ENCODE results near the gene SIAE. TPM values are rescaled to one million over a fixed set of nuclear protein-coding genes. Genes with fewer than 3 reads are reported as not detected.

Gene SIAE
- polyA plus RNA-seq, 1 experiment = 42.1 TPM

DNA sequence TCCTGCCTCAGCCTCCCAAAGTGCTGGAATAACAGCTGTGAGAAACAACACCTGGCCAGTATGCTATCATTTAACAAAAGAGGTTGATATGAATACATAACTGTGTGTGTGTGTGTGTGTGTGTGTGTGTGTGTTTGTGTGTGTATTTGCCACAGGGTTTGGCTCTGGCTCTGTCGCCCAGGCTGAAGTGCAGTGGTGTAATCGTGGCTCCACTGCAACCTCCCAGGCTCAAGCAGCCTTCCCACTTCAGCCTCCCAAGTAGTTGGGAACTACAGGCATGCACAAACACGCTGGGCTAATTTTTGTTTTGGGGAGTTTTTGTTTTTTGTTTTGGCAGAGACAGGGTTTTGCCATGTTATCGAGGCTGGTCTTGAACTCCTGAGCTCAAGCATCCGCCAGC, 4.9 kb upstream of the SIAE start:
- no peak for TF ChIP-seq CTCF (IDR thresholded peaks at IDR 0.05; ENCODE audit: insufficient read depth, low read depth, low read length)
- Histone ChIP-seq H3K4me3 (ENCODE audit: low read depth, low read length) (no peak overlapping the region), H3K27me3 (ENCODE audit: control insufficient read depth, insufficient read depth, low read length) (no peaks in the 10 kb centered on the region), H3K36me3 (ENCODE audit: control insufficient read depth, insufficient read depth, low read length) (no peaks in the 10 kb centered on the region)
- DNase-seq (ENCODE audit: low read depth) = no peak
- POLR2A ChIA-PET = no interaction called here
- CTCF ChIA-PET = interaction anchor here (1.3 to 1.6 kb wide), 3 partner anchors 9 to 116 kb away, joined by 4 to 6 read pairs (median 4); no protein-coding TSS in a partner anchor

DNA sequence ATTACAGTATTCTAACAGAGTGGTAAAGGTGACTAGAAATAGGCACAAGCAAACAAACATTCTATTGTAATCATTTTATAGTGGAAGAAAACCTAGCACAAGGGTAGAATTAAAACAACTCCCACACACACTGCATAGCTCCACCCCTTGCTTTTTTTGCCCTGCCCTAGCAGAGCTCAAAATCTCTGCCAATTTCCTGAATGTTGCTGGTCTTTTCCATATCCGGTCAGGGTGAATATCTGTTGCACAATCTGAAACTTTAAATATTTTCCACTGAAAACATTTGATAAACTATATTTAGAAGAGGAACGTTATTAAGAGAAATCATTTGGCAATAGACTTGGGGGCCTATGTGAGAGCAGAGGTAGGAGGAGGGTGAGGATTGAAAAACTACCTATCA, 2.8 kb upstream of the SIAE start:
- Histone ChIP-seq H3K4me3 (ENCODE audit: low read depth, low read length) (no peak overlapping the region), H3K27me3 (ENCODE audit: control insufficient read depth, insufficient read depth, low read length) (no peaks in the 10 kb centered on the region), H3K36me3 (ENCODE audit: control insufficient read depth, insufficient read depth, low read length) (no peaks in the 10 kb centered on the region)
- ChIA-PET POLR2A (no interaction called here), CTCF (no interaction called here)
- TF ChIP-seq CTCF (IDR thresholded peaks at IDR 0.05; ENCODE audit: insufficient read depth, low read depth, low read length) = no peak
- no peak for DNase-seq (ENCODE audit: low read depth)

GRCh38 chr11:124674571-124674970, 1.0 kb upstream of the SIAE start:
- no peak for TF ChIP-seq CTCF (IDR thresholded peaks at IDR 0.05; ENCODE audit: insufficient read depth, low read depth, low read length)
- no peak for DNase-seq (ENCODE audit: low read depth)
- Histone ChIP-seq H3K27me3 (ENCODE audit: control insufficient read depth, insufficient read depth, low read length) (no peaks in the 10 kb centered on the region), H3K4me3 (ENCODE audit: low read depth, low read length) (peak overlapping the region; percentile 96), H3K36me3 (ENCODE audit: control insufficient read depth, insufficient read depth, low read length) (no peaks in the 10 kb centered on the region)
- ChIA-PET POLR2A (no interaction called here), CTCF (interaction anchor here (1.0 to 6.5 kb wide), 3 partner anchors 72 to 124 kb away, joined by 3 to 78 read pairs (median 4); partner anchors contain the start of gene ESAM)

GRCh38 chr11:124674168-124674517, 604 bp upstream of the SIAE start:
- Histone ChIP-seq H3K27me3 (ENCODE audit: control insufficient read depth, insufficient read depth, low read length) (no peaks in the 10 kb centered on the region; the same call in 1 of the 2 replicates), H3K4me3 (ENCODE audit: low read depth, low read length) (peak overlapping the region; percentile 96), H3K36me3 (ENCODE audit: control insufficient read depth, insufficient read depth, low read length) (no peaks in the 10 kb centered on the region)
- ChIA-PET CTCF (interaction anchor here (0.6 to 6.5 kb wide), 7 partner anchors 17 to 882 kb away, joined by 3 to 78 read pairs (median 3); partner anchors contain the start of gene ESAM), POLR2A (interaction anchor here (0.5 to 0.6 kb wide), 6 partner anchors 9 to 685 kb away, joined by 3 to 7 read pairs (median 4); partner anchors contain the start of gene MSANTD2)
- DNase-seq (ENCODE audit: low read depth) = no peak
- TF ChIP-seq CTCF (IDR thresholded peaks at IDR 0.05; ENCODE audit: insufficient read depth, low read depth, low read length) = no peak

- Histone ChIP-seq H3K36me3 (ENCODE audit: control insufficient read depth, insufficient read depth, low read length) (no peaks in the 10 kb centered on the region), H3K4me3 (ENCODE audit: low read depth, low read length) (peak overlapping the region; percentile 96), H3K27me3 (ENCODE audit: control insufficient read depth, insufficient read depth, low read length) (no peaks in the 10 kb centered on the region; the same call in 1 of the 2 replicates)
- CTCF ChIA-PET = interaction anchor here (0.9 to 6.5 kb wide), 9 partner anchors 28 to 194 kb away, joined by 3 to 78 read pairs (median 6); partner anchors contain the start of genes ESAM, MSANTD2 and ROBO3
- POLR2A ChIA-PET = no interaction called here
- no peak for DNase-seq (ENCODE audit: low read depth)
- TF ChIP-seq CTCF (IDR thresholded peaks at IDR 0.05; ENCODE audit: insufficient read depth, low read depth, low read length) = no peak
Measured at GRCh38 chr11:124672536-124673215, 863 bp downstream of the SIAE start.
